Cardiac fibroblast (primary cell): ENCODE results near the gene FRMD4A.

Experiments
- DNase-seq, 2 donors: peaks; one replicate each; pipeline versions ENCODE4 v3.0.0 to v3.0.0-alpha.2; 2010; ENCODE audit warnings: low read depth in 2 of 2
- H3K4me3 ChIP-seq, 2 donors: replicated peaks in 1 of 2; 1 replicate in 1 of 2; 2 replicates in 1 of 2; pipeline ENCODE4 v1.5.1; 2011; ENCODE audit warnings: low read depth in 2 of 2, low read length in 2 of 2, mild to moderate bottlenecking in 2 of 2, moderate library complexity in 1 of 2
- CTCF ChIP-seq: IDR thresholded peaks from one replicate; pipeline ENCODE4 v1.5.1; 2011; ENCODE audit warnings: low read depth, mild to moderate bottlenecking, low read length, inconsistent platforms

The FRMD4A gene

GRCh38 chr10:13630231-13630630, 700.5 kb downstream of the FRMD4A start:
- no peak overlapping the region for H3K4me3 ChIP-seq
- DNase-seq: no peak
- no peak for TF ChIP-seq CTCF

- H3K4me3 ChIP-seq: no peak overlapping the region
- no peak for TF ChIP-seq CTCF
These were observed 701.6 kb downstream of the FRMD4A start for GRCh38 chr10:13629116-13629515.

GRCh38 chr10:13628661-13629060, 702.1 kb downstream of the FRMD4A start:
- DNase-seq: no peak
- no peak overlapping the region for H3K4me3 ChIP-seq
- TF ChIP-seq CTCF: no peak

More at GRCh38 chr10:13629116-13629515, 701.6 kb downstream of the FRMD4A start:
- DNase-seq: peak in 1 of 2 donors; percentile 29

- DNase-seq: peak; percentile 17 to 36
- no peak overlapping the region for H3K4me3 ChIP-seq
These were observed 703.0 kb downstream of the FRMD4A start for GRCh38 chr10:13627459-13628310.

GRCh38 chr10:13624630-13625029, 706.1 kb downstream of the FRMD4A start:
- TF ChIP-seq CTCF: no peak
- no peak overlapping the region for H3K4me3 ChIP-seq
- DNase-seq: no peak

More at GRCh38 chr10:13627459-13628310, 703.0 kb downstream of the FRMD4A start:
- no peak for TF ChIP-seq CTCF

DNA sequence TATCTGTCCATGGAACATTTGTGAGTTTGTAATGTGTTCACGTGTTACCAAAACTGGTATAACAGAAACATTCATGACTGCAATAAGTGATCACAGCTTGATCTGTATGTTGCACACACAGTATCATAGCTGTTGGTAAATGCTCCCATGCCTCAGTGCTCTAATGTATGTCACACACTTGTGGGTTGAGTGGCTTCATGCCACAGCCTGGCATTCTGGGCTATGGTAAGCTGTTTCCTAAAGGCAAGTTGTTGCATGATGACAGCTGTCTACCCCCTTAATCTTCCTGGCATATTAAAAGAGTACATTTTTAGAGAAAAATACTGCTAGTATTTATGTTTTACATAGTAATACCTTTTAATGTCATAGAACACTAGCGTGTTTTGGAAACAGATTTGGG, 708.8 kb downstream of the FRMD4A start:
- no peak overlapping the region for H3K4me3 ChIP-seq
- TF ChIP-seq CTCF: no peak
- DNase-seq: no peak

DNA sequence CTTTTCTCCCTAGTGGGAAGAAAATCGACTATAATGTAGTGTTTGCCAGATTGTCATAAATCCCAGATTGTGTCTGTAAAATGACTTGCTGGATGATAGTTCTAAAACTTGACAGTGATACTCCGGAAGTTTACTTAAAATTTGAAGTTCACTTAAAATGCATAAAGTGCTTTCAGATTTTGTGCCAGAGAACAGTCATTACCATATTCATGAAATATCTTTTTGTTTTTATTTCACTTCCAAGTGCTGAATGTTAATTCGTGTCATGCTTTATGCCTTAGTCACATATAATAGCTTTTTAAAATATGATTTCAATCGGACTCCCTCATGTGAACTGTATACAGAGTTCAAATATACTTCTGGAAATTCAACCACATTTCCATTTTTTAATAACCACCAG, 713.6 kb downstream of the FRMD4A start:
- DNase-seq: no peak
- no peak for TF ChIP-seq CTCF
- H3K4me3 ChIP-seq: no peak overlapping the region
